OCI-LY7 (cell line): ENCODE results near the gene GTSE1.

ENCODE experiments used
- EZH2phosphoT487 ChIP-seq: fragments of 200-600 bp; sonication (generic); IDR thresholded peaks from 2 replicates; pipeline ENCODE4 v1.6.1; 2018; ENCODE audit warnings: low read depth, borderline replicate concordance, mild to moderate bottlenecking, mixed run types, antibody characterized with exemption, low read length, moderate library complexity, mixed read lengths
- TF ChIP-seq, protein P1 (sequence below): fragments of 200-600 bp; sonication (generic); conservative IDR thresholded peaks from 2 replicates; pipeline ENCODE4 v1.5.1; 2014; ENCODE audit warnings: mild to moderate bottlenecking, antibody characterized with exemption, low read length, moderate library complexity, mixed read lengths

GRCh38 chr22:46286941-46287872, 9.5 kb upstream of the GTSE1 start:
- TF ChIP-seq, protein P1, sequence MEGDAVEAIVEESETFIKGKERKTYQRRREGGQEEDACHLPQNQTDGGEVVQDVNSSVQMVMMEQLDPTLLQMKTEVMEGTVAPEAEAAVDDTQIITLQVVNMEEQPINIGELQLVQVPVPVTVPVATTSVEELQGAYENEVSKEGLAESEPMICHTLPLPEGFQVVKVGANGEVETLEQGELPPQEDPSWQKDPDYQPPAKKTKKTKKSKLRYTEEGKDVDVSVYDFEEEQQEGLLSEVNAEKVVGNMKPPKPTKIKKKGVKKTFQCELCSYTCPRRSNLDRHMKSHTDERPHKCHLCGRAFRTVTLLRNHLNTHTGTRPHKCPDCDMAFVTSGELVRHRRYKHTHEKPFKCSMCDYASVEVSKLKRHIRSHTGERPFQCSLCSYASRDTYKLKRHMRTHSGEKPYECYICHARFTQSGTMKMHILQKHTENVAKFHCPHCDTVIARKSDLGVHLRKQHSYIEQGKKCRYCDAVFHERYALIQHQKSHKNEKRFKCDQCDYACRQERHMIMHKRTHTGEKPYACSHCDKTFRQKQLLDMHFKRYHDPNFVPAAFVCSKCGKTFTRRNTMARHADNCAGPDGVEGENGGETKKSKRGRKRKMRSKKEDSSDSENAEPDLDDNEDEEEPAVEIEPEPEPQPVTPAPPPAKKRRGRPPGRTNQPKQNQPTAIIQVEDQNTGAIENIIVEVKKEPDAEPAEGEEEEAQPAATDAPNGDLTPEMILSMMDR, result no peak
- no peak for TF ChIP-seq EZH2phosphoT487
